ENCODE results near the gene MPZL2. TPM values are rescaled to one million over a fixed set of nuclear protein-coding genes. Genes with fewer than 3 reads are reported as not detected.

MPZL2 gene
- total RNA-seq, 1 donor from 2014 or later: 3.8 TPM

DNA sequence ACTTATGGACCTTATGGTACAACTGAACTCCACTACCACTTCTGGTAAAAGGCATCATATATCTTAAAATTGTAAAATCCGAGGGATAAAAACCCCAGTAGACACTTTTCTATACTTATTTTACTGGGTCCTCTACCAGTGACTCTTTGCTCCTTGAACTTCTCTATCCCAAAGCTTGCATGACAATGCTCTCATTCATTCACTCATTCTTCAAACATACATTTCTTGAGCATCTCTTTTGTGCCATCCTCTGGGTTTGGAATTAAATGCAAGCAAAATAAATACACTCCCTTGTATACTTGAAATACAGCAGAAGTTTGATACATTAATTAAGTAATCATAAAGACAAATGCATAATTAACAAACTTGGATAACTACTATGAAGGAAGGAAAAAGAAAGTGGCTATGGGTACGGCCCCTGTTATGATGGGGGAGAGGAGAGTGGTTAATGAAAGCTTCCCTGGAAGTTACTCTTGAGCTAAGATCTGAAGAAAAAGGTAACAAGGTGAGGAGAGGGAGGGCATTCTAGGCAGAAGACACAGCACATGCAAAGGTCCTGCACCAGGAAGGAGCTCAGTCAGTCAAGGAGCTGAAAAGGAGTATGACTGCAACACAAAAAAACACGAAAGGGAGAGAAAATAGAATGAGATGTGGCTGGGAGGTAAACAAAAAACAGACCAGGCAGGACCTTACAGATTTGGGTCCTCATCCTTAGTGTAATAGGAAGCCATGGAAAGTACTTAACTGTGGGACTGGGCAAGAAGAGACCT lies 19.9 kb downstream of the MPZL2 start:
- intact Hi-C loops (cut with micrococcal nuclease): no loop called here

DNA sequence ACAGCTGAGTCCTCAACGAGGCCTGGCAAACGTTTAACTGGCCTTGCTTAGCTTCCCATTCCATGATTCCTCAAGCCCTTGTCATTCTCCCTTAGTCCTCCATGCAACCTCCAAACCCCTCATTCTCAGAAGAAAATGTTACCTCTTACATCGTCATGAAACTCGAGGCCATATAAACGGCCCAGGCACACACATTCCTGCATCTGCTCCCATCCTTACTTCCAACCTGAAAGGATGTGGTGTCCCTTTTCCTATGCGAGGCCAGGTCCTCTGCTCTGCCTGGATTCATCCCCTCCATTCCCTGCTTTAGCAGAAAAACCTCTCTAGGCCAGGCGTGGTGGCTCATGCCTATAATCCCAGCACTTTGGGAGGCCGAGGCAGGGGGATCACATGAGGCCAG lies 20.9 kb downstream of the MPZL2 start:
- intact Hi-C loops (cut with micrococcal nuclease): no loop called here

DNA sequence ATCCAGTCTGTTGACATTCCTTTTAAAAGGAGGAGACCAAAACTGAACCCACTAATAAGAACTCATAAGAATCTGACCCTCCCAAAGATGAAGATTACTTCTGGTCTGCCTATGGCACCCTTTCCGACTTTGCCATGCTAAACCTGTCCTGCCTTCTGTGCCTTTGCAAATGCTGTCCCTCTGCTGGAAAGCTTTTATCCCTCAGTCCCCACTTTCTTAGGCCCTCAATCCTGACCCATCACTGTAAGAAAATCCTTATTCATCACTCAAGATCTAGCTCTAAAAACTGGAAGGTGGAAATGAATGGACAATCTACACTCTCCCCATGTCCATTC lies 22.4 kb downstream of the MPZL2 start:
- intact Hi-C loops (cut with micrococcal nuclease): loop anchor here (1.0 to 2.0 kb wide), 3 partner anchors 10 to 39 kb away; no protein-coding TSS in a partner anchor

DNA sequence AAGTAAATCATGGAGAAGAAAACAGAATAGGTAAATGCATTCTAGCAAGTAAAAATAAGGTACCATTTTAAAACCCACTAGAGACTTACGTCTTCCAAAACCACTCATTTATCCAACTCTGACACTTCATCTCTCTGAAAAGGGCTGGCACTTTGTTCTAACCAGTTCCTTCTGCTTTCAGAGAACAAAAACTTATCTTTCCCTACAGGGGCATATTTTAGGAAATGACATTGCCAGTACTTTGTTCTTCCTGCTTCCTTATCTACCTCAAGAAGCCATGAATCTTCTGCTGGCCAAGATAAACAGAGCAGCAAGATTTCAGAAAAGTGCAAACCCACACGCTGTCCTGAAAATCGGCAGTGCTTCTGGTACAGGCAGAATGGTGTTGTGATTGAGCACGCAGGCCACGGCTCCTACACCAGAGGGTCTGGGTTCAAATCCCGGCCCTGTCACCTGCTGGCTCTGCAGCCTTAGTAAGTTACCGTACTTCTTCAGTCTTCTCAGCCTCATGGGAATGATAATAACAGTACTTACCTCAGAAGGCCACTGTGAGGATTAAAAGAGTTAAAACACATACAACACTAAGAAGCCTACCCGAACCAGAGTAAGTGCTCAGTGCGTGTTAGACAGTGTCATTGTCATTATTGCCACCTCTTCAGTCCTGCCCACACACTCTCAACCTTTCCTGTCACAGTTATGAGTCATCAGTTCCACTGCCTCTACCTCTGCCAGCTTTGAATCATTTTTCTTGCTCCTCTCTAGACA lies 22.9 kb downstream of the MPZL2 start:
- intact Hi-C loops (cut with micrococcal nuclease): loop anchor here (1.0 to 2.0 kb wide), 3 partner anchors 10 to 38 kb away; no protein-coding TSS in a partner anchor

DNA sequence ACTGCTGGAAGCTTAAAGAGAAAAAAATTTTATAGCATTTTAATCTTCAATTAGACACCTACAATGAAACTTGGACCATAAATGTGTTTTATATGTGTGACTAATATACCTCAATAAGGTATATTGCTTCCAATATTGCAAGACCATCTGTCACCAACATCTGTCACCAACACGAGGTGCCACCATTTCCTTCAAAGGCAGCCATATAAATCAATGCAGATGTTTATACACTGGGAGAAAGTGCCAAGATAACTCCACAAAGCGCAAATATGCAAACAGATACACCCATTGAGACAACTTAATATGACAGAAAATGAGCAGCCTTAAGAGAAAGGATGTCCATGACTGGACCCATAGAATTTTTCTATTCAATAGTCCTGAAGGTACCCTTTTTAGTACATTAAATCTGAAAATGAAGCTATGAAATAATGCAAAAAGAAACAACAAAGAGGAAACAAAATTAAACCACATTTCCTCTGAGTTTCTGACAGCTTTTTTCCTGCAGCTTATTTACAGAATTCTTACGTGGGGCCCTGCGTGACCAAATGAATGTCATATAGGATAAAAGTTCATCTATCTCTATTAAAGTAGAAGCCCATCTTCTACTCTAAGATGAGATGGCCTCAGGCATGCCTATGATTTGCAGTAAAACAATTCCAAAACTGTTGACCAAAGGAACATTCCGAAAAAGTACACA lies 24.4 kb downstream of the MPZL2 start:
- intact Hi-C loops (cut with micrococcal nuclease): loop anchor here (1.0 to 2.0 kb wide), 2 partner anchors 9 to 37 kb away; no protein-coding TSS in a partner anchor

DNA sequence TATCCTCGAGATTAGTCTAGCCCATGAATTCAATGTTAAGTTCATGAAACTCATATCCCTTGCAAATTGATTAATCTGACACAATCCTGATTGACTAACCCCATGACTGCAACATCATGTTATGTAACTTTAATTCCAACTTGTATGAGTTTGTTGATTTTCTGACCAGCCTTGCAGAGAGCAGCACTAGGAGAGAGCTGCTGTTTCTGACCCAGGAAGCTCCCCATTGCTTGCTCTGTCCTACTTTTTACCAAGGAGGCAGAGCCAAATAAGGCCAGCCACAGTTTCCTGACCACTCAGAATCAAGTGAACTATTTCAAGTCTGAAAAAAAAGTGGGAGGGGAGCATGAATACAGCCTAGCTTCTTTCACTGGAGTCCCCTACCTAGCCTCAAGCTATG lies 25.2 kb downstream of the MPZL2 start:
- intact Hi-C loops (cut with micrococcal nuclease): loop anchor here (1.0 kb wide), 1 partner anchor 9 kb away; no protein-coding TSS in a partner anchor

DNA sequence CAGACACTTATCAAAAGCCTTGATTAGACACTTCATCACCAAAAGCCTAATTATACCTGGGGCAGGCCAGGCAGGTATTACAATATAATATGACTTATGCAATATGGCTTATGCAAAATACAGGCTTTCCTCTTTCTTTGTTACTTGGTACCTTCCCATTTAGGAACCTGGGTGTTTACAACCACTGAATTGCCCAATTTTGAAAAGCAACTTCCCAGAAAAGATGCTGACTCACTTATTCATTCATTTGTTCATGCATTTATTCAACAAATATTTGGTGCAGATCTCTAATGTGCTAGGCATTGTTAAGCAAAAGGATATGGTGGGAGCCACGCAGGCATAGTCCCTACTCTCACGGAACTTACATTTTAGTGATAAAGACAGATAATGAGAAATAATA lies 25.7 kb downstream of the MPZL2 start:
- intact Hi-C loops (cut with micrococcal nuclease): no loop called here

DNA sequence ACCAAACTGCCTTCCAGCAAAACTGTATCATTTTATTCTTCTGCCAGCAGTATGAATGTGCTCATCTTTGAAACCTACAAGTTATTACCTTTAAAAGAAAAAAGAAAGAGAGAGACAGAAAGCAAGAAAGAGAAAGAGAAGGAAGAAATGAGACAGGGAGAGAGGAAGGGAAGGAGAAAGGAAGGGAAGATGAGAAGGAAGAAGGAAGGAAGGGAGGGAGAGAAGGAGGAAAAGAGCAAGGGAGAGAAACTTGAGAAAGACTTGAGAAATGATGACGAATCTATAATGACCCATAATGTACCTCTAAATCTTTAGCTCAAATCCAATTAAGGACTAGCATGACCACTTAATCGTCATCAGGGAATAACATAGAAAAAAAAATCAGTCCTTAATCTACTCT lies 27.9 kb downstream of the MPZL2 start:
- intact Hi-C loops (cut with micrococcal nuclease): no loop called here

DNA sequence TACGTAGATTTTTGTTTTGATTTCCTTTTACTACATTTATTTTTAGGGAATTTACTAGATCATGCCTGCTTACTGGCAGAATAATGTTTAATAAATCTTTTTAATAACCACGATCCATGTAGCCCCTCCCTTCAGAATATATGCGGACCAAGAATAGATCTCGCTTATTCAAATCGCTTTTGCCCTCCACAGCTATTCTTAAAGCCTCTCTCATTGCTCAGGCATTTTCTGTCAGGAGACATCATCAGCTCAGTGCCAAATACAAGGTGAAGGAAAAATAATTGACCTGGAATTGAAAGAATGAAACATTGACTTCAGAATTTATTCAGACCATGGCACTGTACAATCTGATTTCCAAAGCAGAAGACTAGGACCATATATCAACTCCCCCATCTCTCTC lies 29.3 kb downstream of the MPZL2 start:
- intact Hi-C loops (cut with micrococcal nuclease): no loop called here

DNA sequence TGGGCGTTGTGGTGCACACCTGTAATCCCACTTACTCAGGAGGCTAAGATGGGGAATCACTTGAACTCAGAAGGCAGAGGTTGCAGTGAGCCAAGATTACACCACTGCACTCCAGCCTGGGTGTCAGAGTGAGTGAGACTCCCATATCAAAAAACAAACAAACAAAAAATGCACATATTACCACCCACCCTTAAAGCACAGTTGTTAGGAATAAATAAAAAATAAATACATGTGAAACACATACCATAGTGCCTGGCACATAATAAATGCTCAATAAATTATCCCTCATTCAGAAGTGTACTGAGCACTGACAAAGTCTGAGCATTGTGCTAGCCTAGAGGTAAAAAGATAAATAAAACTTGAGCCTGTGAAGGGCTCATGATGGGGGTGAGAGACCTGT lies 30.2 kb downstream of the MPZL2 start:
- intact Hi-C loops (cut with micrococcal nuclease): no loop called here

DNA sequence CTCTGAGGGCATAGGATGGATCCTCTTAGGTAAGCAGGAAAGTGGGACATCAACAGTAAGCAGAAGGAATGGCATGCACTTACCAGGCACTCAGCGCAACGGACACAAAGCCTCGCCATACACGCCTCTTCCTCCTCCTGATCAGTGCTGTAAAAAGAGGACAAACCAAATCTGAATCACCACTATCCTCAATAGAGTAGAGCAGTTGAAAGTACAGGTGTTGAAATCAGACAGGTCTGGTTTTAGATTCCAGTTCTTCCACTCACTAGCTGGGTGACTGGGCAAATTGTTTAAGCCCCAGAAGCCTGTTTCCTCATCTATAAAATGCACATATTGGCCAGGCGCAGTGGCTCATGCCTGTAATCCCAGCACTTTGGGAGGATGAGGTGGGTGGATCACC lies 30.7 kb downstream of the MPZL2 start:
- intact Hi-C loops (cut with micrococcal nuclease): no loop called here

DNA sequence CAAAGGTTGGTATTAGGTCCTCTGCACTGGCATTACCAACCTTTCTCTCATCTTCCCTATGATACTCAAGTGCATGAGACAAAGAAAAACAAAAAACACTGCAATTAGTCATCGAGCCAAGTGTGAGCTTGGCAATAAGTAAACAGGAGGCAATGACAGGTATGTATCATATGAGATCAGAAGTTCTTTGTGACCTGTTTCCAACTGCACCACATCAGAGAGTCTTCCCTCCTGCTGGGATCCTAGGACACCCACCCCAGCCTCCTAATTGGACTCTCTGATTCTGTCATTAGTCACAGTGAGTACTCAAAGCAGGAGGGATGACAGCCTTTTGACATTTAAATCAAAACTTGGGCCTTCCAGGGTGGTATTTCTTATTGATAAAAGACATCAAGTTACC lies 31.4 kb downstream of the MPZL2 start:
- intact Hi-C loops (cut with micrococcal nuclease): no loop called here

DNA sequence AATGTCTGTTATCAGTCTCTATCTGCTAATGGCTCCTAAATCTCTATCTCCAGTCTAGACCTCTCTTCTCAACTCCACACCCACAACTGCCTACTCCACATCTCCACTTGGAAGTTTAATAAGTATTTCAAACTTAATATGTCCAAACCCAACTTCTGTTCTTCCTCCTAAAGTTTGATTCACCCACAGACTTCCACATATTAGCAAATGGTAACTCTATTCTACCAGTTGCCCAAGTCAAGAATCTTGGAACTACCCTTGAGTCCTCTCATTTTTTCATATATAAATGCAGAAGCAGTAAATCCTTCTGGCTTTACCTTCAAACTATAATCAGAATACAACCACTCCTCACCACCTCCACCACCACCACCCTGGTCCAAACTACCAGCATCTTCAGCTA lies 32.6 kb downstream of the MPZL2 start:
- intact Hi-C loops (cut with micrococcal nuclease): no loop called here

DNA sequence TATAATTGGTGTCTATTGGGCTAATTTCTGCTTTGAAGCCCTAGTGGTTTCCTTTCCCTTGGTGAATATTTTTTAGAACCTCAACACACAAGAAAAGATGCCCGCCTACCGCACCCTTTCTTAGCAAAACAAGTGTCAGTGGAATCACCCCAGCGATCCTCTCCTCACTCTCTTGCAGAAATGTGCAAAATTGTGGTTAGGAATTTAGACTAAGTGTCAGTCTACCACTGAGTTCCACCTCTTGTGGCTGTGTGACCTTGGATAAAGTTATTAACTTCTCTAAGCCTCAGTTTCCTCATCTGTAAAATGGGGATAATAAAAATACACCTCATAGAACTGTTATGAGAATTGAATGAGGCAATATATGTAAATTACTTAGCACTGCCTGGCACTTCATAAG lies 34.0 kb downstream of the MPZL2 start:
- intact Hi-C loops (cut with micrococcal nuclease): loop anchor here (1.0 kb wide), 1 partner anchor 9 kb away; no protein-coding TSS in a partner anchor

DNA sequence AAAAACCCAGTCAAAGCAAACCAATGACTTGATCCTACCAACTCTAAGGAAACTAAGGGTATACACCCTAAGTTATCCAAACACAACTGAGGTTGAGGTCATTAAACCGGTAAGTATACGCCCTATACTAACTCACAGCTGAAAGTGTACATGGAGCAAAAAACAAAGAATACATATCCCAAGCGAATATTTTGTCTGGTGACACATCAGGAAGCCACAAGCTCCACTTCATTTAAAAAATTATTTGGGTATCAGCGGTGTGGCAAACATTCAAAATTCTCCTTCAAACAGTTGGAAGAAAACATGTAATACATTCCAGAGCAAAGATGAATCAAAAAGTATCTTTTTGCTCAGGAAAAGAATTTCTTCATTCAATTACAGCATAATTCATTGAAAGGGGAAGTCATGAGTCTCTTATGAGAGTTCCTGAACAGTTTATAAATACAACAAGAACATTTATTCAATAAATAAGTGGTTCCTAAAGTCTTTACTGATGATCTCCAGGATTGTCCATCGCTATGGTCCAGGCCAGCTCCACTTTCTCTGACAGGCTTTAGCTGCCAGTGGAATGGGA lies 34.7 kb downstream of the MPZL2 start:
- intact Hi-C loops (cut with micrococcal nuclease): loop anchor here (2.0 to 5.0 kb wide), 3 partner anchors 15 to 168 kb away; no protein-coding TSS in a partner anchor

DNA sequence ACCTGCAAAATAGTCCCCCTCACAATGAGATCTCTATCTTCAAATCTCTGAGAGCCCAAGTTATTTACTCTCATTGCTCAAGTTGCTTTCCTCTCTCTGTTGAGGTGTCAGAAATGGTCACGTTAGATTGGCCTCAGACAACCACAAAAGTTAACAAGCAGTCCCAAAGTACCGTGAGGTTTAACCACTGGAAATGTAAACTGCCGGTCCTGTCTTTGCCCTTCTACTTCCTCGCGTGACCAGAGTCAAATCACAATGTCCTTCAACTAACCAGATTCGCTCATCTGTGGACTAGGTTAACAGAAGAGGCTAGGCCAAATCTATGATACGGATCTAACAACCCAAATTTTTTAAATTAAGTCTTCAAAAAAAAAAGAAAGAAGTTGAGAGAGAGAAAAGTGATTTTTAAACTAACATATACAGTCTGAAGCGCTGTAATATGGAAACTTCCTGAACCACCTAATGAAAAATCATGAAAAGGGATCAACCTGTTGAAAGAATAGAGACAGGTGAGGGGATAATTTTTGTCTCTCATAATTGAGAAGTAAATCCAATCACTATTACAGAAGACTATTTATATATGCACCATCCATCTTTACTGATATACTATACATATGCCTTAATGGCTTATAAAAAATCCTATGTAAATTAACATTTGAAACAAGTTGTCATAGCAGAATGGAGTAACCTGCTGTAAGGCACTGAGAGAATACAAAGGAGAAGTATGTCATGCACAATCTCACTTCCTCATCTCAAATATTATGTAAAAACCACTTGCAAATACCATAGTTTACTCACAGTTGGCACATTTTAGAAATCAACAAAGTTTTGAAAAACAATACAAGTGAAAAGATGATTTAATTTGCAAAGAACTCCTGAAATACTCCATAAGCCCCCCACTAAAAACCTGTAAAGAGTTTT lies 36.0 kb downstream of the MPZL2 start:
- intact Hi-C loops (cut with micrococcal nuclease): loop anchor here (1.0 to 5.0 kb wide), 4 partner anchors 13 to 169 kb away; partner anchors contain the start of gene MPZL3

DNA sequence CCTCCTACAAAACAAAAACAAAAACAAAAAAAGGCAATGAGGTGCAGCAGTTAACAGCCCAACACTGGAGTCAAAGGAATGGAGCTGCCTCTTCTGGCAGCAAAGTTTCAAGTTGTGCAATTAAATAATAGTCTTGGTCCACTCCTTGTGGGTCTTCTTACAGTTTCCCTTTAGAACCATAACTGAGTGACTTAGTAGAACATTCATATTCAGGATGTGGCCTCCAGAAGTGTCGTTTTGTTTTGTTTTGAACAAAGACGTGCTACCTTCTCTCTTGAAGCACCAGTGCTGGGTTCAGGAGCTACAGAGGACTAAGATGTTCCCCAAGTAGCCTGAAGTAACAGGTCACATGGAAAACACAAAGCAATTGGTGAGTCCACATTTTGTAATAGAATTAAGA lies 37.3 kb downstream of the MPZL2 start:
- intact Hi-C loops (cut with micrococcal nuclease): loop anchor here (1.0 to 5.0 kb wide), 4 partner anchors 15 to 171 kb away; partner anchors contain the start of gene MPZL3

DNA sequence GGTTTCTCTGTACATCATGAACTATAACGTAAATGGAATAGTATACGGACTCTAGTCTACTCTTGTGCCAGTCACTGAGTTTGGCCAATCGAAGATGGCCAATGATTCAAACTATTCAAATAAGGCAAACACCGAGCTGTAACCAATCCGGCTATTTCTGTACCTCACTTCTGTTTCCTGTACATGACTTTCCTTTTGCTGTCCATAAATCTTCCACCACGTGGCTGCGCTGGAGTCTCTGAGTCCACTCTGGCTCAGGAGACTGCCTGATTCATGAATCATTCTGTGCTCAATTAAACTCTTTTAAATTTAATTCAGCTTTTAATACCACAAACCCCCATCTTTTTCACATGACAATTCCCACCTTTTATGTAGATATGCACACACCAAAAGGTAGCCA lies 37.8 kb downstream of the MPZL2 start:
- intact Hi-C loops (cut with micrococcal nuclease): loop anchor here (1.0 to 5.0 kb wide), 3 partner anchors 15 to 171 kb away; no protein-coding TSS in a partner anchor

DNA sequence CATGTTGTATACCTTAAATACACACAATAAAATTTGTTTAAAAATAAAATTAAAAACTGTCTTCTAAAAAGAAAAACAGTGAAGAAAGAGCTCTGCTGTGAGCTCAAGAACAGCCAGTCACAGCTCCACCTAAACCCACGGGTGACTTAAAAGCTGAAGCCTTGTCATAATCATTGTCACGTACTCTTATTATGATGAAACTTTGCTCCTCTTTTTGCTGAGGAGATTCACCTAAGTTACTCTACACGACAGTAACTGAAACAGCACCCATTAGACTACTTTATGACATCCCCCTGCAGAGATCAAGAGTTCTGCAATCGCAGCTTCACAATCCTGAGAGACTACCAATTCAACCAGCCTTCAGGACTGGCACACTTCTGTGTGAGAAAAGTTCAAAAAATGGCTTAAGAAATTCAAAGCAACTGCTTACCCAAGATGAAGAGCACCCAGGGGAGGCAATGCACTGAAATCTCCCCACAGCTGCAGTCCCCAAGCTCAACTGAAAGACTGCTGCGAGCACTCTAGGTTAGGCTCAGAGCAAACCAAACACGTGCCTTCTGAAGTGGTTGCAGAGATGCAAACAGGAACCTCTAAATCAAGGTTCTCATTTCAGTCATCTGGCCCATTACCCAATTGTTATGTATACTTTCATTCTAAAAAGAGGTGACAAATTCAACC lies 39.4 kb downstream of the MPZL2 start, which contains the start of gene JAML:
TSS of gene JAML (minus strand) at position 501 of the 678 bp plus-strand sequence. CDS start 10,145 bp downstream, outside the sequence.
- intact Hi-C loops (cut with micrococcal nuclease): loop anchor here (1.0 to 5.0 kb wide), 4 partner anchors 7 to 173 kb away; no protein-coding TSS in a partner anchor
